ENCODE results near the gene ENO2.

The ENO2 gene

DNA sequence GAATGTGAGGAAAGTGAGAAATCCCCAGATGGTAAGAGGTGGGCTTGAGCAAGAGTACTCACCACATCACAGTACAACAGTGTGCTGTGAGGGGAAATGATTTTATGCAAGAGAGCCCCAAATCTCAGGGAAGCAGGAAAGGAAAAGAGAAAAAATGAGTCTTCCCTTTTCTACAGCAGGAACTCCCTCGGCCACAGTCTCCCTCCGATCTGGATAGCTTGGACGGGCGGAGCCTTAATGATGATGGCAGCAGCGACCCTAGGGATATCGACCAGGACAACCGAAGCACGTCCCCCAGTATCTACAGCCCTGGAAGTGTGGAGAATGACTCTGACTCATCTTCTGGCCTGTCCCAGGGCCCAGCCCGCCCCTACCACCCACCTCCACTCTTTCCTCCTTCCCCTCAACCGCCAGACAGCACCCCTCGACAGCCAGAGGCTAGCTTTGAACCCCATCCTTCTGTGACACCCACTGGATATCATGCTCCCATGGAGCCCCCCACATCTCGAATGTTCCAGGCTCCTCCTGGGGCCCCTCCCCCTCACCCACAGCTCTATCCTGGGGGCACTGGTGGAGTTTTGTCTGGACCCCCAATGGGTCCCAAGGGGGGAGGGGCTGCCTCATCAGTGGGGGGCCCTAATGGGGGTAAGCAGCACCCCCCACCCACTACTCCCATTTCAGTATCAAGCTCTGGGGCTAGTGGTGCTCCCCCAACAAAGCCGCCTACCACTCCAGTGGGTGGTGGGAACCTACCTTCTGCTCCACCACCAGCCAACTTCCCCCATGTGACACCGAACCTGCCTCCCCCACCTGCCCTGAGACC lies 21.2 kb downstream of the ENO2 start:
- DNase-seq, result no peak

DNA sequence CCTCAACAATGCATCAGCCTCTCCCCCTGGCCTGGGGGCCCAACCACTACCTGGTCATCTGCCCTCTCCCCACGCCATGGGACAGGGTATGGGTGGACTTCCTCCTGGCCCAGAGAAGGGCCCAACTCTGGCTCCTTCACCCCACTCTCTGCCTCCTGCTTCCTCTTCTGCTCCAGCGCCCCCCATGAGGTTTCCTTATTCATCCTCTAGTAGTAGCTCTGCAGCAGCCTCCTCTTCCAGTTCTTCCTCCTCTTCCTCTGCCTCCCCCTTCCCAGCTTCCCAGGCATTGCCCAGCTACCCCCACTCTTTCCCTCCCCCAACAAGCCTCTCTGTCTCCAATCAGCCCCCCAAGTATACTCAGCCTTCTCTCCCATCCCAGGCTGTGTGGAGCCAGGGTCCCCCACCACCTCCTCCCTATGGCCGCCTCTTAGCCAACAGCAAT lies 21.8 kb downstream of the ENO2 start:
- no peak for DNase-seq

DNA sequence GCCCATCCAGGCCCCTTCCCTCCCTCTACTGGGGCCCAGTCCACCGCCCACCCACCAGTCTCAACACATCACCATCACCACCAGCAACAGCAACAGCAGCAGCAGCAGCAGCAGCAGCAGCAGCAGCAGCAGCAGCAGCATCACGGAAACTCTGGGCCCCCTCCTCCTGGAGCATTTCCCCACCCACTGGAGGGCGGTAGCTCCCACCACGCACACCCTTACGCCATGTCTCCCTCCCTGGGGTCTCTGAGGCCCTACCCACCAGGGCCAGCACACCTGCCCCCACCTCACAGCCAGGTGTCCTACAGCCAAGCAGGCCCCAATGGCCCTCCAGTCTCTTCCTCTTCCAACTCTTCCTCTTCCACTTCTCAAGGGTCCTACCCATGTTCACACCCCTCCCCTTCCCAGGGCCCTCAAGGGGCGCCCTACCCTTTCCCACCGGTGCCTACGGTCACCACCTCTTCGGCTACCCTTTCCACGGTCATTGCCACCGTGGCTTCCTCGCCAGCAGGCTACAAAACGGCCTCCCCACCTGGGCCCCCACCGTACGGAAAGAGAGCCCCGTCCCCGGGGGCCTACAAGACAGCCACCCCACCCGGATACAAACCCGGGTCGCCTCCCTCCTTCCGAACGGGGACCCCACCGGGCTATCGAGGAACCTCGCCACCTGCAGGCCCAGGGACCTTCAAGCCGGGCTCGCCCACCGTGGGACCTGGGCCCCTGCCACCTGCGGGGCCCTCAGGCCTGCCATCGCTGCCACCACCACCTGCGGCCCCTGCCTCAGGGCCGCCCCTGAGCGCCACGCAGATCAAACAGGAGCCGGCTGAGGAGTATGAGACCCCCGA lies 22.5 kb downstream of the ENO2 start:
- DNase-seq, result peak; percentile 68

DNA sequence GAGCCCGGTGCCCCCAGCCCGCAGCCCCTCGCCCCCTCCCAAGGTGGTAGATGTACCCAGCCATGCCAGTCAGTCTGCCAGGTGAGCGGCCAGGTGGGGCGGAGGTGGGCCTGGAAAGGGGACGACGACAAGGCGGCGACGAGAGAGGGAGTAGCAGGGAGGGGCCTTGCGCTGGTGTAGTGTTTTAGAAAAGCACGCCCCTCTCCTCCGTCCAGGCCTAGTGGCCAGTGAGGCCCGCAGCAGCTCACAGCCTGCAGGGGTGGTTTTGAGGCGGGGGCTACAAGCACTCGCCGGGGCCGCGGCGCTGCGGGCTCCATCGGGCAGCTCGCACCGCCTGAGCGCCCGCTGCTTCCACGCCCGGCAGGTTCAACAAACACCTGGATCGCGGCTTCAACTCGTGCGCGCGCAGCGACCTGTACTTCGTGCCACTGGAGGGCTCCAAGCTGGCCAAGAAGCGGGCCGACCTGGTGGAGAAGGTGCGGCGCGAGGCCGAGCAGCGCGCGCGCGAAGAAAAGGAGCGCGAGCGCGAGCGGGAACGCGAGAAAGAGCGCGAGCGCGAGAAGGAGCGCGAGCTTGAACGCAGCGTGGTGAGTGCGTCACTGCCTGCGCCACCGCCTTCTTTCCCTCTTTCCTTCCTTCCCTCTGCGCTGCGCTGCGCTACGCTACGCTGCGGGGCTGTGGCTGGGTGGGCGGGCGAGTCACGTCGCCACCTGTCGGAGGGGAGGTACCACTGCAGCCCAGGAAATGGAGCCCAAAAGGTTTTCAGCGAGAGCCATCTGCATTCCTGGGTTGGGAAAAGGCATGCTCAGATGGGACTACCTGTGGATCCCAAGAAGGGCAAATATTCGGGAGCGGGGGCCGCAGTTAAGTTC lies 23.3 kb downstream of the ENO2 start:
- peak; percentile 96 for DNase-seq

DNA sequence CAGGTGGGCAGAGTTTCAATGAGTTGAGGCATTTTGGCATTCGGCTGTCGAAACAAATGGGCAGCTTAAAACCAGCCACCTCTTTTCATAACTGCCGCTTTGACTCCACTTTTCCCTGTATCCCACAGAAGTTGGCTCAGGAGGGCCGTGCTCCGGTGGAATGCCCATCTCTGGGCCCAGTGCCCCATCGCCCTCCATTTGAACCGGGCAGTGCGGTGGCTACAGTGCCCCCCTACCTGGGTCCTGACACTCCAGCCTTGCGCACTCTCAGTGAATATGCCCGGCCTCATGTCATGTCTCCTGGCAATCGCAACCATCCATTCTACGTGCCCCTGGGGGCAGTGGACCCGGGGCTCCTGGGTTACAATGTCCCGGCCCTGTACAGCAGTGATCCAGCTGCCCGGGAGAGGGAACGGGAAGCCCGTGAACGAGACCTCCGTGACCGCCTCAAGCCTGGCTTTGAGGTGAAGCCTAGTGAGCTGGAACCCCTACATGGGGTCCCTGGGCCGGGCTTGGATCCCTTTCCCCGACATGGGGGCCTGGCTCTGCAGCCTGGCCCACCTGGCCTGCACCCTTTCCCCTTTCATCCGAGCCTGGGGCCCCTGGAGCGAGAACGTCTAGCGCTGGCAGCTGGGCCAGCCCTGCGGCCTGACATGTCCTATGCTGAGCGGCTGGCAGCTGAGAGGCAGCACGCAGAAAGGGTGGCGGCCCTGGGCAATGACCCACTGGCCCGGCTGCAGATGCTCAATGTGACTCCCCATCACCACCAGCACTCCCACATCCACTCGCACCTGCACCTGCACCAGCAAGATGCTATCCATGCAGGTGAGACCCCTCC lies 24.2 kb downstream of the ENO2 start:
- no peak for DNase-seq

DNA sequence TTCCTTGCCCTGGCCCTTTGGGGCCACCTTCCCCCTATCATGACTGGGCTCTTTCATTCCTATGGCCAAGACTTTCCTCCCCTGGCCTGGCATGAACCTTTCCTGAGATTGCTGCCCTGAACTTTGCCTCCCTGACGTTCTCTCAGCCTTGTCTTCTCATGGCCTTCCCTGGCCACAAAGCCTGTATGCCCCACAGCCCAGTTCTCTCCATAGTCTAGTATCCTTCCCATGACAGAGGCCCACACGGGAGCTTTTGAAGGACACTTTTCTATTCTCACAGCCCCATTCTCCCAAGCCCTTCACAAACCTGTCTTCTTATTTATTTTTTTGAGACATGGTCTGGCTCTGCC lies 24.8 kb downstream of the ENO2 start:
- no peak for DNase-seq

DNA sequence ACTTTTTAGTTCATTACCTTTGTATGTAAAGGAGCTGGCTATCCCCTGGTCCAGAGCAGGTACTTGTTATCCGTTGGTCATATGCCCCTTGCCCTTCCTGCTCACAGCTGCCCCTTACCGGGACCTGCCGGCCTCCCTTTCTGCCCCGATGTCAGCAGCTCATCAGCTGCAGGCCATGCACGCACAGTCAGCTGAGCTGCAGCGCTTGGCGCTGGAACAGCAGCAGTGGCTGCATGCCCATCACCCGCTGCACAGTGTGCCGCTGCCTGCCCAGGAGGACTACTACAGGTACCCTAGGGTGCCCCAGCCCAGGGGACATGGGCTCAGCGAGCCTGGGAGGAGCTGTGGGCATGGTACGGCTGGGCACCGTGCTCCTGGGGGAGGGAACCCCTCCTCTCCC lies 26.9 kb downstream of the ENO2 start:
- DNase-seq, result no peak

DNA sequence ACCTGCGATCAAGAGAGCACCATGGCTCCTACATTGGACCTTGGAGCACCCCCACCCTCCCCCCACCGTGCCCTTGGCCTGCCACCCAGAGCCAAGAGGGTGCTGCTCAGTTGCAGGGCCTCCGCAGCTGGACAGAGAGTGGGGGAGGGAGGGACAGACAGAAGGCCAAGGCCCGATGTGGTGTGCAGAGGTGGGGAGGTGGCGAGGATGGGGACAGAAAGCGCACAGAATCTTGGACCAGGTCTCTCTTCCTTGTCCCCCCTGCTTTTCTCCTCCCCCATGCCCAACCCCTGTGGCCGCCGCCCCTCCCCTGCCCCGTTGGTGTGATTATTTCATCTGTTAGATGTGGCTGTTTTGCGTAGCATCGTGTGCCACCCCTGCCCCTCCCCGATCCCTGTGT lies 27.4 kb downstream of the ENO2 start:
- no peak for DNase-seq

DNA sequence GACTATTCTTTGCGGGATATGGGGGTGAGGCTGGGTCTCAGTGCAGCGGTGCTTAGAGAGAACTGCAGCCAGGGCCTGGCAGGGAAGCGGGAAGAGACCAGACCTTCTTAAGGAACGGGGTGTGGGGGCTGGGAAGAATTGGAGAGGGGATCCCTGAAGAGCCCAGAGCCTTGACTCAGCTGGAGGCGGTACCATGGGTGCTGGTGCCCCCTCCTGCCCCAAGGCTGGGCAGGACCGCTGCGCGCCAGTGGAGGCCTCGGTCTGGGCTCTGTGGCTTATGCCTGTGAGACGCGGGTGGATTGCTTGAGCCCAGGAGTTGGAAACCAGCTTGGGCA lies 27.9 kb downstream of the ENO2 start:
- no peak for DNase-seq

DNA sequence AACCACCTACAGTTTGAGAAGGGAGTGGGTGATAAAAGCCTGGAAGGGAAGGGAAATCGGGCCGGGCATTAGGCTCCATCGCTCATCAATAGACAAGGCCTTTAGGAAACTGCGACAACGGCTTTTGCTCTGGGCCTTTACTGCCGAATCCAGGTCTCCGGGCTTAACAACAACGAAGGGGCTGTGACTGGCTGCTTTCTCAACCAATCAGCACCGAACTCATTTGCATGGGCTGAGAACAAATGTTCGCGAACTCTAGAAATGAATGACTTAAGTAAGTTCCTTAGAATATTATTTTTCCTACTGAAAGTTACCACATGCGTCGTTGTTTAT lies 29.0 kb downstream of the ENO2 start:
- DNase-seq, result peak; percentile 88

DNA sequence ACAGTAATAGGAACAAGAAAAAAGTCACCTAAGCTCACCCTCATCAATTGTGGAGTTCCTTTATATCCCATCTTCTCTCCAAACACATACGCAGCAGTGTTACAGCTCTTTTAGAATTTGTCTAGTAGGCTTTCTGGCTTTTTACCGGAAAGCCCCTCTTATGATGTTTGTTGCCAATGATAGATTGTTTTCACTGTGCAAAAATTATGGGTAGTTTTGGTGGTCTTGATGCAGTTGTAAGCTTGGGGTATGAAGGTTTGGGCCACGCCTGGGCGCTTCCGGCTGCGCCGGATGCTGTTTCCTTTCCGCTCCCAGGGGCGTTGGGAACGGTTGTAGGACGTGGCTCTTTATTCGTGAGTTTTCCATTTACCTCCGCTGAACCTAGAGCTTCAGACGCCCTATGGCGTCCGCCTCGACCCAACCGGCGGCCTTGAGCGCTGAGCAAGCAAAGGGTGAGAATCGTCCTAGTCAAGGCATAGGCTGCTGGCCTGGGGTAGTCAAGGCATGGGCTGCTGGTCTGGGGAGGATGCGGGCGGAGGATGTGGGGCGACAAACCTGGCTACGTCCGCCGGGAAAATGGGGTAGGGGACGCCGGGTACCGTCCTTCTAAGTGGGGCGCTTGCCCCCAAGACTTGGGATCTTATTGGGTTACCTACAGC lies 29.5 kb downstream of the ENO2 start, which contains the start of the genes C12orf57 and RNU7-1:
C12orf57 (plus strand) TSS at position 301 of the 659 bp plus-strand sequence; CDS start at position 401, 100 bp downstream.
RNU7-1 (plus strand) TSS at position 95 of the 659 bp plus-strand sequence.
- DNase-seq, result peak; percentile 95

DNA sequence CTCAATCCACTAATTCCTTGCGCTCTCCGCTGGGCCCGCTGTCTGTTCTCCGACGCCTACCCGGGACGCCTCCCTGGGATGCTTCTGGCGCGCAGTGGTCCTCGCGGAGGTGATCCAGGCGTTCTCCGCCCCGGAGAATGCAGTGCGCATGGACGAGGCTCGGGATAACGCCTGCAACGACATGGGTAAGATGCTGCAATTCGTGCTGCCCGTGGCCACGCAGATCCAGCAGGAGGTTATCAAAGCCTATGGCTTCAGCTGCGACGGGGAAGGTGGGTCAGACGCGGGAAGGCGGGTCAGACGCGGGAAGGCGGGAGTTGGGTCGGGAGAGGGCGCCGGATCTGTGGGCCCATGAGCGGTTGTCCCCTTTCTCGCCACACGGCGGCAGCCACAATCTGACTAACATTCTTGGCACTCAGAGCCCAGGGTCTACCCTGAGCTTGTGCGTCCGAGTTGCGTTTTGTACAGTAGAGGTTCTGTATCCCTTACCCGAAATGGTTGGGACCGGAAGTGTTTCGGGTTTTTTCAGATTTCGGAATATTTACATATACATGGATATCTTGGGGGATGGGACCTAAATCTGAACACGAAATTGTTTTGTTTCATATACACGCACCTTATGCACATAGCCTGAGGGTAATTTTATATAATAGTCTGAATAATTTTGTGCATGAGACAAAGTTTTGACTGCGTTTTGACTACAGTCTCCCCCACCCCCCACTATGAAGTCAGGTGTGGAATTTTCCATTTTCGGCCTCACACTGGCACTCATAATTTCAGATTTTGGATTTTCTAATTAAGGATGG lies 30.2 kb downstream of the ENO2 start:
- DNase-seq, result peak; percentile 95

DNA sequence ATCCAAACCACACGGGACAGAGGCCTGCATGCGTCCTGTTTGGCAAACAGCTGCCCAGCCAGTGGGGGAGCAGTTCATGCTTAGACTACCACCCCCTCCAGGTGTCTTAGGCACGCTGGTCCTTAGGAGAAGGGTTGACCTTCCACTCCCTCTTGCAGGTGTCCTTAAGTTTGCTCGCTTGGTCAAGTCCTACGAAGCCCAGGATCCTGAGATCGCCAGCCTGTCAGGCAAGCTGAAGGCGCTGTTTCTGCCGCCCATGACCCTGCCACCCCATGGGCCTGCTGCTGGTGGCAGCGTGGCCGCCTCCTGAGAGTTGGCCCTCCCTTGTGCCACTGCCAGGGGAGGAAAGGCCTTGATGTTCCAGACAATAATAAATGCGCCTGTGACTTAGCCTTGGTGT lies 31.2 kb downstream of the ENO2 start:
- DNase-seq, result no peak

DNA sequence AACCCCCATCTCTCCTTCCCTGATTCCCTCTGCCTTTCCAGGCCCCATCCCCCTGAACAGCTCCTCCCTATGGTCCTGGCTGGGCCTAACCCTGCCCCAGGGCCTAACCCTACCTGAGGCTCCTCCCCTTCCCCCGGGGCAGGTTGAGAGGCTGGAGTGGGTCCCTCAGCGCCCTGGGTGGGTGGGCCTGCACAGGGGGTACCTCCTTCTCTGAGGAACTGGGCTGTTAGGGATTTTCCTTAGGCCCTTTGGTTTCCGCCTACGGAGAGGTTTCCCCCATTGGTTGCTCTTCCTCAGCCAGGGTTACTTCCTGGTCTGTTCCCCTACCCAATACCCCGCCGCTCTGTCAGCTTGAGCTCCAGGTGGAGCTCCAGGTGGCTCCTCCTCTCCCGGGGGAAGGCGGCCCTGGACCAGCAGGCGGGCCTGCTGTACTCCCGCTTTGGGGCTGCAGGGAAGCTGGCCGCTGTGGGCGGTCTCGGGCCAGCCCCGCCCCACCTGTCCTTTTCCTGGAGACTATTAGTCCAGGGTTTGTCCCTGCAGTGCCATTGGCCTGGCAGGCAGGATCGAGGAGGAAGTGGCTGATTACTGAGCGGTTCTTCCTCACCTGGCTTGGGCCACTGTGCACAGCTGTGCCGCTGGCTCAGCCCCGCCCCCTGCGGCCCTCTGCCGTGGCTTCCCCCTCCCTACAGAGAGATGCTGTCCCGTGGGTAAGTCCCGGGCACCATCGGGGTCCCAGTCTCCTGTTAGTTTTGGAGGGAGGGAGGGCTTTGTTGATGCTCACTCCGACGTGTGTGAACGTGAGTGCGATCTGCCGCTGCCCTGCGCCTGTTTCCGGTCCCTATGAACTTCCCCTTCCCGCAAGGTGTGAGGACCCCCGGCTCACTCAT lies 31.9 kb downstream of the ENO2 start:
- peak; percentile 80 for DNase-seq

DNA sequence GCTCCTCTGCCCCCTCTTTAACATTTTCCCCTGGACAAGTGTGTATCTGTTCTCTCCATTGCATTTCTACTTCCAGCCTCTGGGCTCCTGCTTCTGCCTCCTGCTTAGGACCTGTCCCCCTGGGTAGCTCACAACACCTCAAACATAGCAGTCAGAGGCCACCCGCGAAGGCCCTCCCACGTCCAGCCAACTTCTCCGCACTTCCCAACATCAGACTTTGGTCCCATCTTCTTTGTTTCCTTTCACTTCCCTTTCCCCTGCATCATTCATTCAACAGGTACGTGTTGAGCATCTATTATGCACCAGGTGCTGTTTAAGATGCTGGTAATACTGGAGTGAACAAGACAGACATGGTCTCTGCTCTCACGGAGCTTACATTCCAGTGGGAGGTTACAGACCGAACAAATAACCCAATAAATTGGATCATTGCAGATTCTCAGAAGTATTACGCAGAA lies 32.6 kb downstream of the ENO2 start:
- no peak for DNase-seq

DNA sequence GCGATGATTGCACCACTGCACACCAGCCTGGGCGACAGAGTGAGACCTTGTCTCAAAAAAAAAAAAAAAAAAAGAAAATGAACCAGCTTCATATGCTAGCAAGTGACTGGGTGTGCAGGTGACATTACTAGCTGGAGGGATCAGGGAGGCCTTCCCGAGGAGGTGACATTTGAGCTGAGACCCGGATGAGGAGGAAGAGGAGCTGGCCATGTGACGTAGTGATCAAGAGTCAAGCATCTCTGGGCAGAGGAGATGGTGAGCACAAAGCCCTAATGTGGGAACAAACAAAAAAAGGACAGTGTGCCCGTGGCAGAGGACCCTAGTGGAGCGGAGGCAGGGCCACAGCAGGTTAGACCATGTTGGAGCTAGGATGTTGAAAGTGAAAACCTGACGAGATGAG lies 33.2 kb downstream of the ENO2 start:
- no peak for DNase-seq

DNA sequence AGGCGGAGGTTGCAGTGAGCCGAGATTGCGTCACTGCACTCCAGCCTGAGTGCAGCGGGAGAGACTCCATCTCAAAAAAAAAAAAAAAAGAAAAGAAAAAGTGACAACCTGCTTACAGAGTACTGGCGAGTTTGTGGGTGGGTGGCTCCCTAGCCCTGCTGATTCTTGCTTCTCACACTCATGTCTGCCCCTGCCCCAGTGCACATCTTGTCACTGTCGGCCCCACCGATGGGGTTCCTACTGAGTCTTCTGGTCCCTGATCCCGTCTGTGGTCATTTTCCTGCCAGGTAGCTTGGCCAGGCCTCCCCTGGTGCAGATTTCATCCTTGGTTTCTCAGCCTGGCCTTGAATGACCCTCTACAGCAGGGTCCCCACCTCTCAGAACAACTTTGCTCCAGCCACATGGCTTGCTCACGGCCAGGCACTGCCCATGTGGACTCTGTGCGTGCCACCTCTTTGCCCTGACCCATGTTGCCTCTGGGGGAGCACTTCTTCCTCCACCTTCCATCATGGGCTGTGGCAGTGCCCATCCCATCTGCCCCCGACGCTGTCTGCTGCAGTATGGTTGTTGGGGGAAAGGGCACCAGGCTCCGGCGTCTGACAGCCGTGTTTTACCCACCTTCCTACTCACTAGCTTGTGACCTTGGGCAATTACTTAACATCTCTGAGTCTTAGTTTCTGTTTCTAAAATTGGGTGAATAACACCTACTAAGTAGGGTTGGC lies 34.7 kb downstream of the ENO2 start:
- DNase-seq, result no peak

DNA sequence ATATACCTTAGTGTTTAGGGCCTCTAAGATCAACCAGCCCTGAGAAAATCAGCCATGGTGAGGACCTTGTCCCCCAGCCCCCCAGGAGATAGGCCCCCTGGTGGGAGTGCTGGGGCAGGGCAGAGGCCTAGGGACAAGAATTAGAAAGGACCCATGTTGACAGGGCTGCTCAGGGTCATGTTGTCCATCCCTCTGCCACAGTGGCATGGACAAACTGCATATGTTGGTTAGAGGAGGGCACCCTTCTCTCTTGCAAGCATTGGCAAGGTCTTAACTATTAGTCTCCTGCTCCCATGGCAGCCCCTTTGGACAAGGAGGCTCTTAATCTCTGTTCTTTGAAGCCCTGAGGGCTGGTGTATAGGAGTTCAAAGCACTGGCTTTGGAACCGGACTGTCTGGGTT lies 36.0 kb downstream of the ENO2 start:
- peak; percentile 65 for DNase-seq
